Measurements from ENCODE around the gene CASZ1. TPM values are rescaled to one million over a fixed set of nuclear protein-coding genes. Genes with fewer than 3 reads are reported as not detected.

CASZ1 gene
- polyA plus RNA-seq, 2 of the 4 experiments (the other 2 are of a cell fraction) = 0.52 to 1.2 TPM

DNA sequence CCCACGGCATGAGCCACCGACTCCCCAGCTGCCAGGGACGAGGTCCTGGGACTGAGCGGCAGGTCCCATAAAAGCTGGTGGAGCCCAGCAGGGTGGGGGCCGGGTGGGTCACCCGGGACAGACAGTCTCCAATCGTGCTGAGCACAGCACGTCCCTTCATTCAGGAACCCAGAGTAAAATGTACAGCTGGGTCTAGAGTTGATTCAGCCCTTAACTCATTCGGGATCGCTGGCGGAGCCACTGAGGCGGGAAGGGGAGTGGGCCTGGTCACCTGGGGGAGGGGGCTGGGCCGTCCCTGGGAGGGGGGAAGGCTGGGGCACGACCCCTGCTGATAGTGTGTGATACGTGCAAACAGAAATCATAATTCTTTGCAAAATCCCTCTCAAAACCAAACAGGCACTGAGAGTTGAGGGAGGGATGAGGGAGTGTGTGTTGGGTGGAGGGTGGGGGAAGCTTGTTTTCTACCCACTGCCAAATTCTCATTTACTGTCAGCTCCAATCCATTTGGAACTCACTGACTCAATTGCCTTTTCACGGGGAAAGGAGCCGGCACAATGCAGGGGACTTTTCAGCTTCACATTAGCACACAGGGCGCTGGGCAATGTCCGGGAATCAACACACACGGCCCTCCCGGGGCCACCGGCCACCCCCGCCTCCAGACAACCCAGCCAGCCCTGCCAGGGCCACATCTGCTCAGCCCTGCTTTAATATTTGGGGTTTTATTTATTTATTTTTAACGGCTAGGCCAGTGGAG, 13.8 kb downstream of the CASZ1 start:
- DNase-seq (ENCODE audit: low read depth in 1 of 2, low spot score in 1 of 2) (no peak), FAIRE-seq (no peak), ATAC-seq (no peak)
- Histone ChIP-seq H3K4me3 (no peak overlapping the region), H3K27ac (no peak overlapping the region), H3K4me2 (no peak overlapping the region), H3K4me1 (peaks cover 16% of the 10 kb centered on the region), H3K9me3 (no peaks in the 10 kb centered on the region)
- 78% methylated on average over 16 of the region's 24 CpGs for WGBS (ENCODE audit: missing lambda C conversion rate)
- ChIA-PET CTCF (interaction anchor here (1.1 kb wide), 1 partner anchor 9 kb away, joined by 3 read pairs; no protein-coding TSS in a partner anchor), POLR2A (no interaction called here)
- no peak for TF ChIP-seq HOXB5 (CRISPR knock-in tag; IDR thresholded peaks at IDR 0.05)
- TF ChIP-seq EP300 (IDR thresholded peaks at IDR 0.05) = no peak
- no peak for TF ChIP-seq CHD4 (IDR thresholded peaks at IDR 0.05; ENCODE audit: borderline replicate concordance)
- TF ChIP-seq, protein P1, sequence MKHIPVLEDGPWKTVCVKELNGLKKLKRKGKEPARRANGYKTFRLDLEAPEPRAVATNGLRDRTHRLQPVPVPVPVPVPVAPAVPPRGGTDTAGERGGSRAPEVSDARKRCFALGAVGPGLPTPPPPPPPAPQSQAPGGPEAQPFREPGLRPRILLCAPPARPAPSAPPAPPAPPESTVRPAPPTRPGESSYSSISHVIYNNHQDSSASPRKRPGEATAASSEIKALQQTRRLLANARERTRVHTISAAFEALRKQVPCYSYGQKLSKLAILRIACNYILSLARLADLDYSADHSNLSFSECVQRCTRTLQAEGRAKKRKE (CRISPR knock-in tag; IDR thresholded peaks at IDR 0.05; ENCODE audit: low read depth) = no peak
- TF ChIP-seq JUNB (IDR thresholded peaks at IDR 0.05) = no peak
- TF ChIP-seq HDAC2 (IDR thresholded peaks at IDR 0.05) = no peak

DNA sequence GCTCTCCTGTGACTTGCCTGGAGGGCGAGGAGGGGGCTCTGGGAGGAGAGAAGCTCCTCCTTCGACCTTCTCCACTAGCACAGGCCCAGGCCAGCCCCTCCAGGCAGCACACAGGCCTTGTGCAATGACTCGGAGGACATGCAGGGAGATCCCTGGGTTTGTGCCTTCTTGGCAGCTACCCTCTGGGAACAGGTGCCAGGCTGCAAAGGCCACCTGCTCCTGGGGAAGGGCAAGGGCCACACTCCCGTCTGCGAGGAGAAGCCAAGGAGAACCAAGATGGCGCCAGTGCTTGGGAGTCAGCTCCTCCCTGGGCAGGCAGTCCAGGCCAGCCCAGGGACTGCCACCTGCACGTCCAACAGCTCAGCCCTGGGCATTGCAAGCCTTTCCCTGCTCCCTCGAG, 15.3 kb downstream of the CASZ1 start:
- no peak overlapping the region for H3K4me2 ChIP-seq
- no peaks in the 10 kb centered on the region for H3K9me3 ChIP-seq
- ATAC-seq (no peak), FAIRE-seq (no peak), DNase-seq (ENCODE audit: low read depth in 1 of 2, low spot score in 1 of 2) (no peak)
- no peak overlapping the region for H3K27ac ChIP-seq
- TF ChIP-seq HOXA7 (CRISPR knock-in tag; IDR thresholded peaks at IDR 0.05) = no peak
- ChIA-PET CTCF (interaction anchor here (1.4 kb wide), 2 partner anchors 89 to 287 kb away, joined by 4 to 5 read pairs; no protein-coding TSS in a partner anchor), POLR2A (interaction anchor here (0.6 kb wide), 1 partner anchor 43 kb away, joined by 3 read pairs; no protein-coding TSS in a partner anchor)
- WGBS (ENCODE audit: missing lambda C conversion rate) = 96% methylated on average over 4 of the region's 8 CpGs
- no peak overlapping the region for H3K4me3 ChIP-seq
- H3K4me1 ChIP-seq = peaks cover 16% of the 10 kb centered on the region

DNA sequence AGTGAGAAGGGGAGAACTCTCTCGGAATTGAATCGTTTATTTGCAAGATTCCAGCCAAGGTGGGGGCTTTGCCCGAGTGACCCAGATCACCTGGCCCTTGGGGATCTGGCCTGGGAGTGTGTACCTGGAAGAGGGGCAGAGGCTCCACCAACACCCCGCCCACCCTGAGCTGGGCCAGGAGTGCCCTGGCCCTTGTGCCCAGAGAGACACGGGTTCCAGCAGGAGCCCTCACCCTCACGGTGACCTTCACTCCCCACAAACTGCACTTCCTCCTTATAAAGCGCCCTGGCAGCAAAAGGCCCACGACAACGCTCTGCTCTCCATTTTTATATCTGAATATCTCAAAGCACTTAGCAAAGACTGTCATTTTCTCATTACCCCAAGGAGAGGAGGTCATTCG, 16.6 kb downstream of the CASZ1 start:
- no peak for ATAC-seq
- ChIA-PET CTCF (interaction anchor here (1.9 kb wide), 1 partner anchor 12 kb away, joined by 4 read pairs; no protein-coding TSS in a partner anchor), POLR2A (no interaction called here)
- no peak for FAIRE-seq
- 89% methylated on average over 5 of the region's 10 CpGs for WGBS (ENCODE audit: missing lambda C conversion rate)
- TF ChIP-seq POLR2AphosphoS2 (conservative IDR thresholded peaks at IDR 0.05; ENCODE audit: low read length) (no peak), FOXS1 (CRISPR knock-in tag; IDR thresholded peaks at IDR 0.05) (no peak), RNF2 (IDR thresholded peaks at IDR 0.05; ENCODE audit: borderline replicate concordance, low read depth) (no peak), JUNB (IDR thresholded peaks at IDR 0.05) (no peak), HOXA7 (CRISPR knock-in tag; IDR thresholded peaks at IDR 0.05) (no peak), NR3C1 (IDR thresholded peaks at IDR 0.05) (no peak), ZFP36 (IDR thresholded peaks at IDR 0.05; ENCODE audit: borderline replicate concordance, partially characterized antibody) (no peak), PHF8 (IDR thresholded peaks at IDR 0.05; ENCODE audit: borderline replicate concordance, low read depth) (no peak), CBX2 (IDR thresholded peaks at IDR 0.05; ENCODE audit: borderline replicate concordance, low read depth) (no peak), CEBPB (IDR thresholded peaks at IDR 0.05) (no peak), RCOR1 (IDR thresholded peaks at IDR 0.05; ENCODE audit: low read depth, low read length) (no peak)
- Histone ChIP-seq H3K4me2 (peak overlapping the region; percentile 85), H3K4me3 (no peak overlapping the region), H3K9me3 (no peaks in the 10 kb centered on the region), H3K4me1 (peaks cover 16% of the 10 kb centered on the region), H3K27ac (peak overlapping the region; percentile 78 to 86; a peak in 4 of 6 replicates)
- DNase-seq (ENCODE audit: low read depth in 1 of 2, low spot score in 1 of 2) = no peak

DNA sequence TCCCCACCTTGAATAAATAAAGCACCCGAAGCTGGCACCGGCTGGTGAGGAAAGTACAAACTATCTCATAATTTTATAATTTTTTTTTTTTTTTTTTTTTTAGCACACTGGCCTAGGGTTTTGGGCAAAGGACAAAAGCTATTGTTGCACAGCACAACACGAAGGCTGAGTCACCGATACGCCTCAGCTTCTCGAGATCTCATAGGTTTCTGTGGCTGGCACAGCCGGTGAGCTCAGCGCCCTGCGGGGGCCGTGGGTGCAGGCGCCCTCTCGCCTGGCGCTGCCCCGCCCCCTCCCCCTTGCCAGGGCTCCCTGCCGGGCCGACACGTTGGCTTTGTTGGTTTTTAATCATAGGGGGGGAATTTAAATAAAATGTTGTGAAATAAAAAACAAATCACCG, 17.2 kb downstream of the CASZ1 start:
- Histone ChIP-seq H3K4me2 (peak overlapping the region; percentile 85), H3K4me1 (peaks cover 16% of the 10 kb centered on the region), H3K27ac (peak overlapping the region; percentile 78 to 86), H3K4me3 (0 out of 3 replicates have a peak overlapping the region, but pooled peaks have one; percentile 16), H3K9me3 (no peaks in the 10 kb centered on the region)
- ChIA-PET POLR2A (interaction anchor here (0.6 to 0.9 kb wide), 4 partner anchors 9 to 1910 kb away, joined by 3 to 4 read pairs (median 3); no protein-coding TSS in a partner anchor), CTCF (interaction anchor here (0.8 to 1.9 kb wide), 2 partner anchors 9 to 12 kb away, joined by 3 to 4 read pairs; no protein-coding TSS in a partner anchor)
- TF ChIP-seq CHD4 (IDR thresholded peaks at IDR 0.05; ENCODE audit: borderline replicate concordance) (no peak), FOSL2 (IDR thresholded peaks at IDR 0.05) (peak; percentile 14; the same call in 1 of the 2 replicates), FOSL2 (CRISPR knock-in tag; IDR thresholded peaks at IDR 0.05) (peak; percentile 60), RAD21 (conservative IDR thresholded peaks at IDR 0.05 in 1 of 2, IDR thresholded peaks at IDR 0.05 in 1 of 2) (no peak), CEBPB (IDR thresholded peaks at IDR 0.05) (peak in 1 of 2 experiments; percentile 12; a peak in 1 of 4 replicates)
- TF ChIP-seq, protein P2, sequence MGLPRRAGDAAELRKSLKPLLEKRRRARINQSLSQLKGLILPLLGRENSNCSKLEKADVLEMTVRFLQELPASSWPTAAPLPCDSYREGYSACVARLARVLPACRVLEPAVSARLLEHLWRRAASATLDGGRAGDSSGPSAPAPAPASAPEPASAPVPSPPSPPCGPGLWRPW (IDR thresholded peaks at IDR 0.05) = no peak
- TF ChIP-seq, protein P3, sequence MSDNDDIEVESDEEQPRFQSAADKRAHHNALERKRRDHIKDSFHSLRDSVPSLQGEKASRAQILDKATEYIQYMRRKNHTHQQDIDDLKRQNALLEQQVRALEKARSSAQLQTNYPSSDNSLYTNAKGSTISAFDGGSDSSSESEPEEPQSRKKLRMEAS (IDR thresholded peaks at IDR 0.05) = 0 out of 2 replicates have a peak, but pooled peaks have one; percentile 17
- TF ChIP-seq, protein P1 (CRISPR knock-in tag; IDR thresholded peaks at IDR 0.05; ENCODE audit: low read depth) = no peak
- no peak for FAIRE-seq
- peak; percentile 78 to 87 for DNase-seq (ENCODE audit: low read depth in 1 of 2, low spot score in 1 of 2)
- 1% methylated on average over 13 of the region's 18 CpGs for WGBS (ENCODE audit: missing lambda C conversion rate)
- peak; percentile 89 to 93 for ATAC-seq
